Stimulated activated CD8-positive, alpha-beta memory T cell treated with anti-CD3 and anti-CD28 coated beads, Interleukin-15, amount 100 ng/mL, for 1 hour (primary cell): ENCODE data around the gene SAMD4B.
"Not testable (repeated sequence)": the region's sequence is repeated elsewhere in the genome, so short reads cannot be mapped to it uniquely, and the experiment has no call there.

Source experiments
- DNase-seq: peaks from one replicate; pipeline ENCODE4 v3.0.0-alpha.2; 2020; ENCODE audit warnings: low read depth

Gene SAMD4B, protein sequence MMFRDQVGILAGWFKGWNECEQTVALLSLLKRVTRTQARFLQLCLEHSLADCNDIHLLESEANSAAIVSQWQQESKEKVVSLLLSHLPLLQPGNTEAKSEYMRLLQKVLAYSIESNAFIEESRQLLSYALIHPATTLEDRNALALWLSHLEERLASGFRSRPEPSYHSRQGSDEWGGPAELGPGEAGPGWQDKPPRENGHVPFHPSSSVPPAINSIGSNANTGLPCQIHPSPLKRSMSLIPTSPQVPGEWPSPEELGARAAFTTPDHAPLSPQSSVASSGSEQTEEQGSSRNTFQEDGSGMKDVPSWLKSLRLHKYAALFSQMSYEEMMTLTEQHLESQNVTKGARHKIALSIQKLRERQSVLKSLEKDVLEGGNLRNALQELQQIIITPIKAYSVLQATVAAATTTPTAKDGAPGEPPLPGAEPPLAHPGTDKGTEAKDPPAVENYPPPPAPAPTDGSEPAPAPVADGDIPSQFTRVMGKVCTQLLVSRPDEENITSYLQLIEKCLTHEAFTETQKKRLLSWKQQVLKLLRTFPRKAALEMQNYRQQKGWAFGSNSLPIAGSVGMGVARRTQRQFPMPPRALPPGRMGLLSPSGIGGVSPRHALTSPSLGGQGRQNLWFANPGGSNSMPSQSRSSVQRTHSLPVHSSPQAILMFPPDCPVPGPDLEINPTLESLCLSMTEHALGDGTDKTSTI

DNA sequence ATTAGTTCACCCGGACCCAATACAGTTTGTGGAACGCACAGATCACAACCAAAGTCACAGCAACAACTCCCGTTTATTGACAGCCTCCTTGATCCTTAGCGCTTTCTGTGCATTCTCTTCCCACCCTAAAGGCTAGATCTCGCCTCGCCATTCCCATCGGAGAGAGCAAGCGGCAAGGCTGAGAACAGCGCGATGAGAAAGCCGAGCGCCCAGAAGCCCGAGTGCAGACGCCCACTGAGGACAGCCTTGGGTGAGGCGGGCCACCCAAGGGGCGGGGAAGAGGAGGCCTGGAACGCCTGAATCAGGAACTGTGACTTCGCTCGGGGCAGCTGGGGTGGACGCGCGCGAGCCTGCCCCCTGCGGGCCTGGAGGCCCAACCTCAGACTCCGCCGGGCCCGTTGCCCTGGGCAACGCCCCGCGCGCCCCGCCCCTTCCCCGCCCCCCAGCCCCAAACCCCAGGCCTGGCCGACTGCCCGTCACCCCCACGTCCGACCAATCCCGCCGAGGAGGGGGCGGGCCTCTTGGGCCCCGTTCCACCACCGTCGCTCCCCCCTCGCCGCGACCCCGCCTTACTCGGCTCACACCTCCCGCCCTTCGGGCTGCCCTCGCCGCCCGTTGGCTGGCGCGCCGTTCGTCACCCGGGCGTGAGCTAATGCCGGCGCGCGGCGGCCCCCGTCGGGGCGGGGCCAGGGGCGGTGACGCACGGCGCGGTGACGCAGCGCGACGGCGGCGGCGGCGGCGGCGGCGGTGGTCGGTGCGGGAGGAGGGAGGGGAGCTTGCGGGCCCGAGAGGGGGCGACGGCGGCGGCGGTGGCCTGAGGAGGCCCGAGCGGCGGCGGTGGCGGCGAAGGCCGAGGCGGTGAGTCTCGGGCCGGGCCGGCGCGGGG is at the start of gene SAMD4B:
Gene SAMD4B, plus strand, starts transcription at position 703 of the 886 bp plus-strand sequence. CDS start 14,473 bp downstream, outside the sequence.
- peak; percentile 95 for DNase-seq

- no peak for DNase-seq
Observed at GRCh38 chr19:39293394-39293793, 48.8 kb upstream of the SAMD4B start.

DNA sequence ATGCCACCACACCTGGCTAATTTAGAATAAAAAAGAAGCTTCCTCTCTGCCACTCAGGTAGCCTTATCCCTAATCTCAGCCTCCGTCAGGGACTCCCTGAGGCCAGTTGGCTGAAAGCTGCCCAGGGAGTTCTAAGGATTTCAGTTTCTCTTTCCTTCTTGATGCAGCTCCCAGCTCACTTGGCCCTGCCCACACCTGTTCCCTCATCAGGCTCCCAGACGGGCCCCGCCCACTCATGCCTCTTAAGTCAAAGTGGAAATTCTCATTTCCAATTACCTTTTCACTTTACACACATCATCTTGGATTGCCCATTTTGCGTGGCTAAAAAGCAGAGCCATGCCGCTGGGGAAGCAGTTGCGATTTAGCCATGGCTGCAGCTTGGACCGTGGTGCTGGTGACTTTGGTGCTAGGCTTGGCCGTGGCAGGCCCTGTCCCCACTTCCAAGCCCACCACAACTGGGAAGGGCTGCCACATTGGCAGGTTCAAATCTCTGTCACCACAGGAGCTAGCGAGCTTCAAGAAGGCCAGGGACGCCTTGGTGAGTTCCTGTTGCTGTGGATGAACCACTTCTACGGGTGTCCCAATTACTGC is 46.1 kb upstream of the SAMD4B start, which contains the start of gene IFNL1:
Gene IFNL1, plus strand, starts transcription at position 353 of the 591 bp plus-strand sequence. Its CDS starts 15 bp downstream, at position 368.
- DNase-seq = no peak

- DNase-seq = no peak
Observed at GRCh38 chr19:39296906-39297305, 45.3 kb upstream of the SAMD4B start.

DNA sequence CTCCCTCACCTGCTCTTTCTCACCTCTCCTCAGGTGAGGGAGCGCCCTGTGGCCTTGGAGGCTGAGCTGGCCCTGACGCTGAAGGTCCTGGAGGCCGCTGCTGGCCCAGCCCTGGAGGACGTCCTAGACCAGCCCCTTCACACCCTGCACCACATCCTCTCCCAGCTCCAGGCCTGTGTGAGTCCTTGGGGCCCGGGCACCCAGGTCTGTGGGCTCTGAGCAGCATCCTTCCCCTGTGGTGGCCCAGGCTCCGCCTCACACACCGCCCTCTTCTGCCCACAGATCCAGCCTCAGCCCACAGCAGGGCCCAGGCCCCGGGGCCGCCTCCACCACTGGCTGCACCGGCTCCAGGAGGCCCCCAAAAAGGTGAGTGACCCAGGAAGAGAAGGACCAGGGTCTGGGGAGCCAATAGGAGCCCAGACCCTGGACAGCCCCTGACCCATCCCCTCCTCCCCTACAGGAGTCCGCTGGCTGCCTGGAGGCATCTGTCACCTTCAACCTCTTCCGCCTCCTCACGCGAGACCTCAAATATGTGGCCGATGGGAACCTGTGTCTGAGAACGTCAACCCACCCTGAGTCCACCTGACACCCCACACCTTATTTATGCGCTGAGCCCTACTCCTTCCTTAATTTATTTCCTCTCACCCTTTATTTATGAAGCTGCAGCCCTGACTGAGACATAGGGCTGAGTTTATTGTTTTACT is 44.1 kb upstream of the SAMD4B start:
- DNase-seq = peak; percentile 38

DNA sequence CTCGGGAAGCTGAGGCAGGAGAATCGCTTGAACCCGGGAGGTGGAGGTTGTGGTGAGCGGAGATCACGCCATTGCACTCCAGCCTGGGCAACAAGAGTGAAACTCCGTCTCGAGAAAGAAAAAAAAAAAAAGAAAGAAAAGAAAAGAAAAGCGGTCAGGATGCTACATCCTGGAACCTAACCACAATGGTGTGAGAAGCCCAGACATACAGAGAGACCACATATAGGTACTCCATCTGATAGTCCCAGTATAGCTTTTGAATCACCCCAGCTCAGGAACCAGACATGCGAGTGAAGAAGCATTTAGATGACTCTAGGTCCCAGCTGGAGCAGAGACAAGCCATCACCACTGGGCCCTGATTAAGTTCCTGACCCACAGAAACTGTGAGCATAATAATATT is 42.8 kb upstream of the SAMD4B start:
- no peak for DNase-seq

DNA sequence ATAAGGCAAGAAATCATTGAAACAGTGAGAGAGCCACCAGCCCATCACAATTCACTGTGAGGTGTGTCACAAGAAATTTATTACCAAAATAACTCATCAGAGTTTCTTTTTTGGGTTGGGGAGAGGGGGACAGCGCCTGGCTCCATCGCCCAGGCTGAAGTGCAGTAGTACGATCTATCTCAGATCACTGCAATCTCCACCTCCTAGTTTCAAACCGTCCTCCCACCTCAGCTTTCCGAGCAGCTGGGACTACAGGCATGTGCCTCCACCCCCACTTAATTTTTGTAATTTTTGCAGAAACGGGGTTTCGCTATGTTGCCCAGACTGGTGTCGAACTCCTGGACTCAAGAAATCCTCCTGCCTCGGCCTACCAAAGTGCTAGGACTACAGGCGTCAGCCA is 42.4 kb upstream of the SAMD4B start:
- no peak for DNase-seq

DNA sequence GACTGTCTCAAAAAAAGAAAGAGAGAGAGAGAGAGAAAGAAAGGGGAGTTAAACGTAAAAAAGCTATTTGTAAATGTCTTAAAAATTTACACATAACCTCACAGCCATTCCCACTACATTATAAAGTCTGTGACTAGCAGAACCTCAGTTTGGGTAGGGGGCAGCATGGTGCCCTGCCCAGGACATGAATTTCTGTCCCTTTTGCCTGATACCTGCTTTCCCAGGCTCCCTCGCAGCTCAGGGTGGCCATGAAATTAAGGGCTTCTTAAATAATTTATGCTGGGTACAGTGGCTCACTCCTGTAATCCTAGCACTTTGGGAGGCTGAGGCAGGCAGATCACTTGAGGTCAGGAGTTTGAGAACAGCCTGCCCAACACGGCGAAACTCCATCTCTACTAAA is 41.2 kb upstream of the SAMD4B start:
- DNase-seq = no peak

- no peak for DNase-seq
Observed at GRCh38 chr19:39301562-39301961, 40.7 kb upstream of the SAMD4B start.

GRCh38 chr19:39303373-39304184 is 38.6 kb upstream of the SAMD4B start:
- DNase-seq = no peak

GRCh38 chr19:39304185-39304513 is 38.1 kb upstream of the SAMD4B start:
- no peak for DNase-seq

DNA sequence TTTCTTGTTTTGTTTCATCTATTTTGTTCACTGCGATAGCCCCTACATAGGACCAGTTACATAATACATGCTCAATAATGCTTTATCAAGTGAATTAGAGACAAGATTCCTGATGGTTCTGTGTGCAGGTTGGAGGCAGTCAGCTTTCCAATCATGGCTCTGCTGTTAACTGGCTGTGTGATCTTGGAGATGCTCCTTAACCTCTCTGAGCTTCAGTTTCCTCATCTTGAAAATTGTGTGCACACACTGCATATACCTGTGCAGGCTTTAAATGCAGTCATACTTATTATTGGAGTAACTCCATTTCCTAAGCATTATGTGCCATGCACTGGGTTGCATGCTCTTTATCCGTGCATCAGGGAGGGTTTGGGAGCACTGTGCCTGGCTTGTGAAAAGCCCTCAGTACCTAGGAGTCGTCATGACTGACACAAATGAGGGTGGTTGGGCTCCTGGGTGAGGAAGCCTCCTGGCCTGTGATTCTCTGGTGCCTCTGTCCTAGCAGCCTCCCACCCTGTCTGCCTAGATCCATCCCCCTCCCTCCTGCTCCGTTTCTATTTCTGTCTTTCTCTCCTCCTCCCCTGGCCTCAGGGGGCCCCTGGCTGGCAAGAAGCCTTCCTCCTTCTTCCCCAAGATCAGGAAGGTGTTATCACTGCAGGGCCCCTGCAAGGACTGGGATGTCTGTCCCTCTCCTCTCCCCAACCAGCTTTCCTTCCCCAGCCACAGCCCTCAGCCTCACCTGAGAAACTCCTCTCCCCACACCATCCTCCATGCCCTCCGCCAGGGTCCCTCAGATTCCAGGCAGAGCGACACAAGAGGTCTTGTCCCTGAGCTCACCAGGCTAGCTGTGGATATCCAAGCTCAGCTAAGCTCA is 37.3 kb upstream of the SAMD4B start:
- DNase-seq = no peak

GRCh38 chr19:39306075-39306474 is 36.1 kb upstream of the SAMD4B start:
- DNase-seq = no peak

DNA sequence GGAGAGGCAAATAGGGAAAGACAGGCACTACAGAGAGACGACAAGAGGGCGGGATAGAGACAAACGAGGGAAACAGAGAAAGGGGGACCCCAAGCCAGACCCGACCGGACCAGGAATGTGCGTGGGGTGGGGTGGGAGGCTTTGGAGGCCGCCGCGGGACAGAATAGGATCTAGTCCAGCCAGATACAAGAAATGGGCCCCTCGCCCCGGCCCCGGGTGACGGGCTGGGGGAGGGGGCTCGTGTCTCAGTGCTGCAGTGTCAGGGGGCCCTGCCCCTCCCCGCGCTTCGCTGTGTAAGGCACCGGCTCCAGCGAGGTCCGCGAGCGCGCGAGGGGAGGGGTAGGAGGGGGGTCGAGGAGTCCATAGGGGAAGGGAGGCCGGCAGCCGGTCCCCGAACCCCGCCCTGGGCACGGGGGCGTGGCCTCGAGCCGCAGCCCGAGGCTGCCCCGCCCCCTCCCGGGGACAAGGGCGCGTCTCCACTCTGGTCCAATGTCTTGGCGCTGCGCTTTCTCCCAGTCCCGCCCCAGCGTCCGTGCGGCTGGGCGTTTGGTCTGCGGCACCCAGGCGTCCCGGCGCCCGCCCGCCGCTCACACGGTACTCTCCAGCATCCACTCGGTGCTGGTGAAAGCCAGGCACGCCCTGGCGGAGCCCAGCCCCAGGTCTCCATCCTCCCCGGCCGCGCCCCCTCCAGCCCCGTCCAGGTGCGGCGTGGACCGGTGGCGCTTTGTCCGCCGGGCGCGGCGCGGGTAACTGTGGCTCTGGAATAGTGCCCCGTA is 35.0 kb upstream of the SAMD4B start:
- DNase-seq = no peak

DNA sequence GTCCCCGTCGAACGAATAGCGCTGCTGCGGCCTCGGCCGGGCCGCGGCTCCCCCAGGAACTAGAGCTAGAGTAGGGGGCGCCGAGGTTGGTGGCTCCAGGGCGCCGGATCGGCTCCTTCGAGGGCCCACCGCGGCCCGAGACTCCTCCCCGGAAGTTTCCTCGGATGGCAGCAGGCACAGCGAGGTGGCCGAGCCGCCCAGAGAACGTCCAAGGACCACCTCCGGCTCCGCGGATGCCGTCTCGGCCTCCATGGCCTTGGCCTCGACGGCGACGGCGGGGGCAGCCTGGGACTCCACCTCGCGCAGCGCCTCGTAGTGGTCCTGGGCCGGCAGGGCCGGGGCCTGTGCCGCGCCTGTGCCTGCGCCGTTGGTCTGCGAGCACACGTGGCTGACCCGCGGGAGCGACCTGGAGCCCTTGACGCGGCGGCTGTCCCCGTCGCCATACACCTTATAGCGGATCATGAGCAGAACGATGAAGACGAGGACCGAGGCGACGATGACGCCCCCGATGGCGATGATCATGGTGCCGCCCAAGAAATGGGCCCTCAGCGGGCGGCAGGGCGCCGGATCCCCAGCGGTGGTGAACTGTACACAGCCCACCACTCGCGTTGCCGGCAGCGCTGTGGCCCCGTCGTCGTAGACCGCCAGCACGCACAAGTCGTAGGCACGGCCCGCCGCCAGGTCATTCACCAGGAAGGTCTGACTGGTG is 34.2 kb upstream of the SAMD4B start:
- no peak for DNase-seq

DNA sequence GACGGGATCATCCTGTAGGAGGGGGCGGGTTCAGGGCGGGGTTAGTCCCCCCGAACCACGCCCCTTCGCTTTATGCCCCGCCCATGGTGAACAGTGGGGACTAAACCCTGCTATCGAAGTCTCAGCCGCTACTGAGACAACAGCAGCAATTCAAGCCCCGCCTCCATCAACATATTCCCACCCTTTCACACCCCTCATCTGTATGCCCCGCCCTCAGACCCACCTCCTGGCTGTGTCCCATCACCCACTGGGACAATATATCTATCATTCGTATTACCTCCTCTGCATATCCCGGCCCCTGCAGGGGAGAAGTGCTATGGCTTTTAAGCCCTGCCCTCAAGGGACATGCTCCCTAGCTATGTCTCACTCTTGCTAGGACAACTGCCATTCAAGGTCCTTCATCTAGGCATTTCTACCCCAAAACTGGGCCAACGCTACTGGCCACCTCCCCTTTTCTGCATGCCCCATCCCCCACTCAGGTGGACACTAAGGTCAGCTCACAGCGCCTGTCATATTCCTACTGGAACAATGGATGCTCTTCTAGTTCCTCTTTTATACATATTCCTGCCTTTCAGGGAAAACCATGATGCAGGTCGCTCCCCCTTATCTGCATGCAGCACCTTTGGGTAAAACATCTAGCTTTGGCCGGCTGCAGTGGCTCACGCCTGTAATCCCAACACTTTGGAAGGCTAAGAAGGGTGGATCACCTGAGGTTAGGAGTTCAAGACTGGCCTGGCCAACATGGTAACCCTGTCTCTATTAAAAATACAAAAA is 33.5 kb upstream of the SAMD4B start:
- DNase-seq = no peak

GRCh38 chr19:39309305-39309670 is 32.9 kb upstream of the SAMD4B start:
- DNase-seq = not testable (repeated sequence)
